Psoas muscle (tissue), 8 donors: ENCODE results near the gene DEPDC7. TPM values are rescaled to one million over a fixed set of nuclear protein-coding genes. Genes with fewer than 3 reads are reported as not detected.
"Not testable (repeated sequence)": the region's sequence is repeated elsewhere in the genome, so short reads cannot be mapped to it uniquely, and the experiment has no call there.

Experiments
- ATAC-seq, 4 donors: fragments of 200-7000 bp; cut with Tn5 transposase; one replicate each; pipeline ENCODE4 v1.9.1; 2020; ENCODE audit warnings: moderate library complexity in 3 of 4, mild to moderate bottlenecking in 2 of 4
- DNase-seq, 2 donors: peaks; one replicate each; pipeline ENCODE4 v3.0.0-alpha.2; 2020
- H3K27ac ChIP-seq: fragments of 200-600 bp; one replicate; pipeline ENCODE4 v1.8.0; 2022
- H3K27me3 ChIP-seq, 3 donors: fragments of 200-600 bp in 1 of 3; one replicate each; pipeline versions ENCODE4 v1.6.1 to v1.8.0; 2013 to 2022; ENCODE audit warnings: low read length in 2 of 3, mild to moderate bottlenecking in 2 of 3, moderate library complexity in 1 of 3; ENCODE audit not compliant: insufficient read depth in 3 of 3
- H3K36me3 ChIP-seq, 2 donors: fragments of 200-600 bp in 1 of 2; one replicate each; pipeline versions ENCODE4 v1.6.1 to v1.8.0; 2013 to 2022; ENCODE audit warnings: low read depth in 1 of 2, mild to moderate bottlenecking in 1 of 2, moderate library complexity in 1 of 2; ENCODE audit not compliant: insufficient read depth in 1 of 2
- H3K4me1 ChIP-seq: fragments of 200-600 bp; one replicate; pipeline ENCODE4 v1.8.0; 2022
- H3K4me3 ChIP-seq: fragments of 200-600 bp; one replicate; pipeline ENCODE4 v1.8.0; 2022; ENCODE audit warnings: mild to moderate bottlenecking
- H3K9me3 ChIP-seq: fragments of 200-600 bp; one replicate; pipeline ENCODE4 v1.8.0; 2022
- CTCF ChIP-seq: fragments of 200-600 bp; IDR thresholded peaks from one replicate; pipeline ENCODE4 v1.8.0; 2022; ENCODE audit warnings: antibody characterized with exemption
- WGBS, 3 donors: extraction: QIAGEN DNeasy Blood & Tissue Kit; methylation state at CpG; one replicate each; pipeline versions ENCODE4 v1.1.6 to v1.1.7; 2013; 5-methylcytosine and 5-hydroxymethylcytosine counted together
- intact Hi-C, 2 donors: fragments of 100-400 bp; cut with DNase I; formaldehyde crosslinking; loops; one replicate each; pipeline versions ENCODE4 v1.11.0 to v1.14.2; 2022
- polyA plus RNA-seq, 3 donors: library from polyadenylated mRNA; stranded (reverse); fragments of 200-250 nt; gene quantifications; one replicate each; pipeline ENCODE4 v1.2.3, GENCODE V29; 2013
- total RNA-seq, 4 donors: library from RNA; stranded (reverse); fragmentation: NEBNext Ultra II Directional in 2 of 4; extraction: Animal tissue kit (Norgen Biotek cat#: 25700) in 2 of 4; gene quantifications; one replicate each; pipeline versions ENCODE4 v1.2.1 to v1.2.4, GENCODE V29; 2021 to 2023
- donor health status: healthy with polysubstance abuse.
- donor health status: DM: no; HTN: no; CAD: no; lungs with moderate emphysema.
- donor health status: Bipolar disorder and iron deficiency.
- donor health status: healthy.
- donor health status: DM: yes; HTN: yes; CAD: no.
- donor health status: DM: no; HTN: no; CAD: no.
- donor health status: DM: no; HTN: no; CAD: no.
- donor health status: DM: yes; HTN: yes; CAD: no.

Gene DEPDC7
- total and polyA plus RNA-seq, 7 donors, result 1.5 to 6.3 (median 3.2) TPM

- H3K27me3 ChIP-seq, result no peaks in the 10 kb centered on the region
- H3K4me1 ChIP-seq, result peaks cover 9% of the 10 kb centered on the region
- H3K36me3 ChIP-seq, result peaks cover 3 to 34% of the 10 kb centered on the region in 2 donors
- no peak for TF ChIP-seq CTCF
- ATAC-seq (no peak), DNase-seq (no peak)
- H3K27ac ChIP-seq, result no peak overlapping the region
- no peaks in the 10 kb centered on the region for H3K9me3 ChIP-seq
- H3K4me3 ChIP-seq, result no peak overlapping the region
- intact Hi-C loops, result no loop called here
- WGBS, 3 donors, result 83 to 87% (median 83%) methylated on average over 2 of the region's 2 CpGs
Measured at GRCh38 chr11:33043221-33043830, 27.6 kb downstream of the DEPDC7 start.

- Histone ChIP-seq H3K4me1 (peaks cover 9% of the 10 kb centered on the region), H3K36me3 (peaks cover 3 to 34% of the 10 kb centered on the region in 2 donors), H3K27me3 (no peaks in the 10 kb centered on the region), H3K9me3 (no peaks in the 10 kb centered on the region), H3K4me3 (no peak overlapping the region), H3K27ac (no peak overlapping the region)
- 93 to 97% (median 97%) methylated on average over 4 of the region's 4 CpGs for WGBS, 3 donors
- no peak for TF ChIP-seq CTCF
- intact Hi-C loops, result no loop called here
- DNase-seq, result no peak
- no peak for ATAC-seq
Measured at GRCh38 chr11:33044285-33044756, 28.6 kb downstream of the DEPDC7 start.

DNA sequence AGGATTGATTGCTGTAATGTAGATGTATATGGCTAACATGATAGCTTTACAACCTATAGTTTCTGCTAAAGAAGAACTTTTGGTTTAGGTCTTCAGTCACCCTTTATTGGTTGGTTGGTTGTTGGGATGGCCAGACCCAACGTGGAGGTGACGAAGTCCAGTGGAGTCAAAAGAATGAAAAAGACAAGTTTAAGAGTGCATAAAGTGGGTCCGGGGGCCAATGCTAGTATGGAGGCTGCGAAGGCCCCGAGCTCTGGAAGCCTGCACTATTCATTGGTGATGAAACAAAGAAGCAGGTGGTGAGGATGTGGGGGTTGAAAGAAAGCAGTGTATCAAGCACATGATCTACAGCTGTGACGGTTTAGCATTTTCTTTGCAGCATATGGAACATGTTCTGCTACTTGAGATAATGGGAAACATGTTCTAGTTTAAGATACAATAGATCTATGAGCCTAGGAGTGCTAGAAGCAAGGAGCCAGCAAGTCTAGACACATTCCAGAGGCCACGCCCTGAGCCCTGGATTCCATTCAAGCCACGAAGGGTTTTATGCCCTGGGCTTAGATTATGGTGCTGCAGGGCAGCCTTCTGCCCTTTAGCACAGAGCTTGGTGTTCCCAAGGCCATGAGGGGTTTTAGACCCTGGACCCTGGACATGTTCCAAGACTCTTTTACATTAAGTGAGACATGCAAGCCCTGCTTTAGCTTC, 30.0 kb downstream of the DEPDC7 start:
- no peak overlapping the region for H3K4me3 ChIP-seq
- DNase-seq, result no peak
- intact Hi-C loops, result no loop called here
- H3K27ac ChIP-seq, result no peak overlapping the region
- H3K27me3 ChIP-seq, result no peaks in the 10 kb centered on the region
- no peaks in the 10 kb centered on the region for H3K9me3 ChIP-seq
- peaks cover 3 to 34% of the 10 kb centered on the region in 2 donors for H3K36me3 ChIP-seq
- TF ChIP-seq CTCF, result no peak
- WGBS, 3 donors, result 85 to 87% (median 87%) methylated on average over 8 of the region's 8 CpGs
- ATAC-seq, result no peak
- H3K4me1 ChIP-seq, result peaks cover 5% of the 10 kb centered on the region

GRCh38 chr11:33048701-33049100, 33.0 kb downstream of the DEPDC7 start:
- ATAC-seq, result peak in 2 of 4 donors; percentile 26 to 50
- peaks cover 3 to 37% of the 10 kb centered on the region in 2 donors for H3K36me3 ChIP-seq
- H3K9me3 ChIP-seq, H3K4me1 ChIP-seq, H3K27ac ChIP-seq, H3K27me3 ChIP-seq, H3K4me3 ChIP-seq, DNase-seq, intact Hi-C loops: not testable (repeated sequence)
- 79 to 87% (median 81%) methylated on average over 6 of the region's 6 CpGs for WGBS, 3 donors

DNA sequence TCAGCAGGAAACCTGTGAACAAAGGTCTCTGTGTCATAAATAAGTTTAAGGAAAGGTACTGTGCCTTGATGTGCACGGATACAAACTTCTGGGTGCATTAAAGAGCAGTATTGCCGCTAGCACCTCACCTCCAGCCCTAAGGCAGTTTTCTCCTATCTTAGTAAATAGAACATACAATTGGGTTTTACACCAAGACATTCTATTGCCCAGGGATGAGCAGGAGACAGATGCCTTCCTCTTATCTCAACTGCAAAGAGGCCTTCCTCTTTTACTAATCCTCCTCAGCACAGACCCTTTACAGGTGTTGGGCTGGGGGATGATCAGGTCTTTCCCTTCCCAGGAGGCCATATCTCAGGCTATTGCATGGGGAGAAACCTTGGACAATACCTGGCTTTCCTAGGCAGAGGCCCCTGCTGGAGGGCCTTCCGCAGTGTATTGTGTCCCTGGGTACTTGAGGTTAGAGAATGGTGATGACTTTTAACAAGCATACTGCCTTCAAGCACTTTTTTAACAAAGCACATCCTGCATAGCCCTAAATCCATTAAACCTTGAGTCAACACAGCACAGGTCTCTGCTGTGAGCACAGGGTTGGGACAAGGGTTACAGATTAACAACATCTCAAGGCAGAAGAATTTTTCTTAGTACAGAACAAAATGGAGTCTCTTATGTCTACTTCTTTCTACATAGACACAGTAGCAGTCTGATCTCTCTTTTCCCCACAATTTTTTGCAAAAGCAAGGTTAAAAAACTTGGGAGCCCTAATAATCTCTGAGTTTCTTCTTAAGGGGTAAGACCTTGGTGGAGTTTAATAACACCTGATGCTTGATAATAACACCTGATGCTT, 34.1 kb downstream of the DEPDC7 start:
- ATAC-seq, H3K4me3 ChIP-seq, H3K9me3 ChIP-seq, H3K27ac ChIP-seq, intact Hi-C loops, DNase-seq, H3K27me3 ChIP-seq, H3K4me1 ChIP-seq: not testable (repeated sequence)
- H3K36me3 ChIP-seq, result peaks cover 0 to 31% of the 10 kb centered on the region in 2 donors
- WGBS, 3 donors, result 92 to 97% (median 94%) methylated on average over 3 of the region's 3 CpGs
